OCI-LY3 (cell line): Measurements from ENCODE around the gene CAMKK1.

Source experiments
- H2AFZ ChIP-seq: fragments of 200-600, 300-600 bp; shearing (Covaris generic); 2 replicates; pipeline ENCODE4 v1.6.0; 2014; ENCODE audit warnings: antibody characterized with exemption, low read depth, low read length
- H3K27ac ChIP-seq: fragments of 200-600, 300-600 bp; sonication (generic); 2 replicates; pipeline ENCODE4 v1.5.1; 2014; ENCODE audit warnings: mild to moderate bottlenecking, low read length, moderate library complexity, mixed read lengths
- H3K27me3 ChIP-seq: fragments of 200-600, 300-600 bp; sonication (generic); 2 replicates; pipeline ENCODE4 v1.6.1; 2014; ENCODE audit warnings: low read depth, low read length, mixed read lengths
- H3K36me3 ChIP-seq: fragments of 200-600, 300-600 bp; sonication (generic); replicated peaks from 2 replicates; pipeline ENCODE3; 2014; ENCODE audit warnings: low read depth, low read length, mixed read lengths
- H3K4me1 ChIP-seq: fragments of 300-600, 200-600 bp; sonication (generic); 2 replicates; pipeline ENCODE4 v1.6.1; 2014; ENCODE audit warnings: low read length, mixed read lengths
- H3K4me2 ChIP-seq: fragments of 200-600, 300-600 bp; sonication (generic); 2 replicates; pipeline ENCODE4 v1.6.1; 2014; ENCODE audit warnings: low read length, mixed read lengths
- H3K4me3 ChIP-seq: fragments of 300-600, 200-600 bp; sonication (generic); 2 replicates; pipeline ENCODE4 v1.5.1; 2014; ENCODE audit warnings: antibody characterized with exemption, mild to moderate bottlenecking, low read length, moderate library complexity
- H3K79me2 ChIP-seq: fragments of 300-600, 200-600 bp; shearing (Covaris generic); 2 replicates; pipeline ENCODE4 v1.6.1; 2014; ENCODE audit warnings: mild to moderate bottlenecking, low read length, mixed read lengths
- H3K9ac ChIP-seq: fragments of 300-600, 200-600 bp; shearing (Covaris generic); 2 replicates; pipeline ENCODE4 v1.6.0; 2014; ENCODE audit warnings: mild to moderate bottlenecking, low read length, moderate library complexity
- H3K9me3 ChIP-seq: fragments of 200-600, 300-600 bp; shearing (Covaris generic); 2 replicates; pipeline ENCODE4 v1.6.1; 2014; ENCODE audit warnings: low read length, mixed read lengths; ENCODE audit not compliant: insufficient read depth
- H4K20me1 ChIP-seq: fragments of 200-600, 300-600 bp; sonication (generic); 2 replicates; pipeline ENCODE4 v1.6.1; 2016; ENCODE audit warnings: low read length, mixed read lengths; ENCODE audit not compliant: insufficient read depth
- EZH2phosphoT487 ChIP-seq: fragments of 200-600 bp; shearing (Covaris generic); IDR thresholded peaks from 2 replicates; pipeline ENCODE4 v1.6.1; 2018; ENCODE audit warnings: antibody characterized with exemption, mixed run types, low read depth
- TF ChIP-seq, protein P1 (sequence below): fragments of 200-600, 300-600 bp; sonication (generic); IDR thresholded peaks from 2 replicates; pipeline ENCODE4 v1.5.1; 2014; ENCODE audit warnings: antibody characterized with exemption, low read length, low read depth

CAMKK1 gene

DNA sequence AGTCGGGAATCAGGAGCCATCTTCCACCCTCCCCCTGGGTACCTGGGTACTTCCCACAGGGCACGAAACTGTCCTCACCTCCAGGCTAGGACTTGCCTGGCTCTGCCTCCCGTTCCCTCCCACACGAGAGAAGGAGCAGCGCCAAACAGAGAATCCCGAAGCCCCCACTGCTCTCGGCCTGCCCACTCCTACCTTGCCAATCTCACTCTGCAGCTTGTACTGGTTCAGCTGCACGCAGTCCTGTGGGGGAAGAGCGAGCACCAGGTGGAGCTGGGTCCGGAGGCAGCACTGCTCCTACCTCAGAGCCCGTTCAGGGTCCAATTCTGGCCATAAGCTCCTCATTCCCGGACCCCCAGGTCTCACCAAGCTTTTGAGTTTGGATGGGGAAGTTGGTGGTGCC, 8.7 kb downstream of the CAMKK1 start:
- H4K20me1 ChIP-seq, result no peaks in the 10 kb centered on the region
- no peak overlapping the region for H3K9ac ChIP-seq
- H3K4me2 ChIP-seq, result no peak overlapping the region
- no peak overlapping the region for H3K27ac ChIP-seq
- no peaks in the 10 kb centered on the region for H3K79me2 ChIP-seq
- no peaks in the 10 kb centered on the region for H3K36me3 ChIP-seq
- H3K9me3 ChIP-seq, result no peaks in the 10 kb centered on the region
- no peaks in the 10 kb centered on the region for H3K4me1 ChIP-seq
- H3K27me3 ChIP-seq, result no peaks in the 10 kb centered on the region
- H2AFZ ChIP-seq, result no peak overlapping the region
- no peak overlapping the region for H3K4me3 ChIP-seq
- no peak for TF ChIP-seq EZH2phosphoT487

GRCh38 chr17:3882276-3882675, 10.6 kb downstream of the CAMKK1 start:
- H3K4me2 ChIP-seq, result no peak overlapping the region
- no peaks in the 10 kb centered on the region for H3K4me1 ChIP-seq
- H3K9me3 ChIP-seq, result no peaks in the 10 kb centered on the region
- H3K79me2 ChIP-seq, result no peaks in the 10 kb centered on the region
- no peak overlapping the region for H3K9ac ChIP-seq
- no peaks in the 10 kb centered on the region for H3K27me3 ChIP-seq
- H3K4me3 ChIP-seq, result no peak overlapping the region
- H3K36me3 ChIP-seq, result no peaks in the 10 kb centered on the region
- H3K27ac ChIP-seq, result no peak overlapping the region
- no peaks in the 10 kb centered on the region for H4K20me1 ChIP-seq
- H2AFZ ChIP-seq, result no peak overlapping the region
- TF ChIP-seq, protein P1, sequence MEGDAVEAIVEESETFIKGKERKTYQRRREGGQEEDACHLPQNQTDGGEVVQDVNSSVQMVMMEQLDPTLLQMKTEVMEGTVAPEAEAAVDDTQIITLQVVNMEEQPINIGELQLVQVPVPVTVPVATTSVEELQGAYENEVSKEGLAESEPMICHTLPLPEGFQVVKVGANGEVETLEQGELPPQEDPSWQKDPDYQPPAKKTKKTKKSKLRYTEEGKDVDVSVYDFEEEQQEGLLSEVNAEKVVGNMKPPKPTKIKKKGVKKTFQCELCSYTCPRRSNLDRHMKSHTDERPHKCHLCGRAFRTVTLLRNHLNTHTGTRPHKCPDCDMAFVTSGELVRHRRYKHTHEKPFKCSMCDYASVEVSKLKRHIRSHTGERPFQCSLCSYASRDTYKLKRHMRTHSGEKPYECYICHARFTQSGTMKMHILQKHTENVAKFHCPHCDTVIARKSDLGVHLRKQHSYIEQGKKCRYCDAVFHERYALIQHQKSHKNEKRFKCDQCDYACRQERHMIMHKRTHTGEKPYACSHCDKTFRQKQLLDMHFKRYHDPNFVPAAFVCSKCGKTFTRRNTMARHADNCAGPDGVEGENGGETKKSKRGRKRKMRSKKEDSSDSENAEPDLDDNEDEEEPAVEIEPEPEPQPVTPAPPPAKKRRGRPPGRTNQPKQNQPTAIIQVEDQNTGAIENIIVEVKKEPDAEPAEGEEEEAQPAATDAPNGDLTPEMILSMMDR, result no peak
- TF ChIP-seq EZH2phosphoT487, result no peak

DNA sequence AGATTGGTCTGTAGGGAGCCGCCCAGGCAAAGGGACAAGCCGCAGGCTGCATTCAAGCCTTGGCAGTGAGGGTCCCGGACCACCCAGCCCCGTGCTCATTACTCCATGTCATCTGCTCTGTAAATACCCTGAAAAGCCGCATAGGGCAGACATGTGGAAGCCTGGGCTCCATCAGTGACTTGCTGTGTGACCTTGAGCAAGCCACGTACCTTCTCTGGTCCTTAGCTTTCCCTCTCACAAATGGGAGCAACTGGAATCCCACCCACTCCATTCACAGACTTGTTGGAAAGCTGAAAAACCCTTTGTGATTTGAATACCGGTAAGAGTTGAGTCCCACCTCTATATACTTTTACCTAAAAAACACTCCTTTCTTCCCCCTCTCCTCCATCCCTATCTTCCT, 11.9 kb downstream of the CAMKK1 start:
- Histone ChIP-seq H3K9ac (no peak overlapping the region), H3K36me3 (no peaks in the 10 kb centered on the region), H3K27ac (no peak overlapping the region), H3K4me3 (no peak overlapping the region), H3K9me3 (no peaks in the 10 kb centered on the region), H3K4me1 (no peaks in the 10 kb centered on the region), H3K4me2 (no peak overlapping the region), H3K79me2 (no peaks in the 10 kb centered on the region), H2AFZ (no peak overlapping the region), H4K20me1 (no peaks in the 10 kb centered on the region), H3K27me3 (no peaks in the 10 kb centered on the region)
- TF ChIP-seq, protein P1, result no peak
- no peak for TF ChIP-seq EZH2phosphoT487

DNA sequence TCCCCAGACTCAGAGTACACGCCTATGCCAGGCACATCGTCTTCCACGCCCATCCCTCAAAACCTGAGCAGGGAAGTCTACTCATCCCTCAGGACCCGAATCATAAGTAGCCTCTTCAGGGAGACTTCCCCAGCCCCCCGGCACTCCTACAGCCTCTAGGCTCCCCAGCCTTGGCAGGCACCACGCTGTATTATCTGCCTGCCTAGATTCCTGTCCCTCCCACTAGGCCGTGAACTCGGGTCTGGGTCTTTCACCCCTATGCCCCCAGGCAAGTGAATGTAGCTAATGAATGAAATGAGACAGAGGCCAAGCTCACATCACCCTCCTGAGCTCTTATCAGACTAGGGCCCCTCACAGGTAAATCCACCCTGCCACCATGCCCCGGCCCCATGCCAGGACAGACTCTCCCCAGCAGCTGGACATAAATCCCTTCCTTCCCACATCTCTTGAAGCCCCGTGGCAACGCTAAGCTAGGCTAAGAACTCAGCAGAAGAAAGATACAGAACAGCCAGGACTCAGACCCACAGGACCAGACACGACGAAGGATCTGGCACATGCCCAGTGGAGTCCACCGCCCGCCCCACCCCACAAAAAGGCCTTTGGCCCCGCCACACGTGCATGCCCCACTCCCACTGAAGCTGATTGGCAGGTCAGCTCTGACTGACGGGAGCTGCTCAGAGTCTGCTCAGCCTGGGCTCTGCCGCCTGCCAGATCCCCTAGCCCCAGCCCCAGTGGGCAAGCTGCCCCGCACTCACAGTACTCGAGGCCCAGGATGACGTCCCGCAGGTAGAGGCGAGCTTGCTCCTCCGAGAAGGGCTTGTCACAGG, 13.0 kb downstream of the CAMKK1 start:
- Histone ChIP-seq H3K79me2 (no peaks in the 10 kb centered on the region), H3K36me3 (no peaks in the 10 kb centered on the region), H3K27me3 (no peaks in the 10 kb centered on the region), H3K9ac (no peak overlapping the region), H4K20me1 (no peaks in the 10 kb centered on the region), H3K9me3 (no peaks in the 10 kb centered on the region), H3K4me2 (no peak overlapping the region), H3K4me3 (no peak overlapping the region), H2AFZ (no peak overlapping the region), H3K27ac (no peak overlapping the region), H3K4me1 (no peaks in the 10 kb centered on the region)
- TF ChIP-seq EZH2phosphoT487, result no peak
- TF ChIP-seq, protein P1, result no peak
